Measurements from ENCODE around the gene METTL2A.
"Not testable (repeated sequence)": the region's sequence is repeated elsewhere in the genome, so short reads cannot be mapped to it uniquely, and the experiment has no call there.

METTL2A gene

GRCh38 chr17:62473030-62473982 lies 49.6 kb downstream of the METTL2A start:
- DNase-seq = not testable (repeated sequence)

- not testable (repeated sequence) for DNase-seq
These were observed 53.4 kb downstream of the METTL2A start for GRCh38 chr17:62477111-62477510.

- DNase-seq = peak; percentile 42
These were observed 54.2 kb downstream of the METTL2A start for GRCh38 chr17:62477718-62478408.

GRCh38 chr17:62478424-62478879 lies 54.8 kb downstream of the METTL2A start, which contains the start of gene TLK2:
Gene TLK2, plus strand, starts transcription at chr17:62478825. Its CDS starts 2,301 bp downstream, at chr17:62481126.
- DNase-seq = peak; percentile 67

- DNase-seq = peak; percentile 11
These were observed 55.4 kb downstream of the METTL2A start for GRCh38 chr17:62478880-62479638.

GRCh38 chr17:62479639-62480258 lies 56.1 kb downstream of the METTL2A start:
- not testable (repeated sequence) for DNase-seq

- DNase-seq = not testable (repeated sequence)
These were observed 58.9 kb downstream of the METTL2A start for GRCh38 chr17:62482553-62482952.

GRCh38 chr17:62490990-62491389 lies 67.3 kb downstream of the METTL2A start:
- not testable (repeated sequence) for DNase-seq

- not testable (repeated sequence) for DNase-seq
These were observed 69.5 kb downstream of the METTL2A start for GRCh38 chr17:62493049-62493655.

- not testable (repeated sequence) for DNase-seq
These were observed 70.4 kb downstream of the METTL2A start for GRCh38 chr17:62494073-62494472.

GRCh38 chr17:62496344-62496743 lies 72.6 kb downstream of the METTL2A start:
- not testable (repeated sequence) for DNase-seq

GRCh38 chr17:62498796-62499195 lies 75.1 kb downstream of the METTL2A start:
- DNase-seq = not testable (repeated sequence)
